Skeletal muscle cell (primary cell): ENCODE measurements around the gene CACNA2D3.

Experiments used
- DNase-seq: peaks from one replicate; pipeline ENCODE4 v3.0.0-alpha.2; 2010; ENCODE audit warnings: low read depth
- H3K4me3 ChIP-seq: 2 replicates; pipeline ENCODE4 v1.5.1; 2011; ENCODE audit warnings: low read depth, mild to moderate bottlenecking, control low read depth, low read length, moderate library complexity

The CACNA2D3 gene

GRCh38 chr3:54125300-54125699, 2.9 kb downstream of the CACNA2D3 start:
- DNase-seq: no peak
- H3K4me3 ChIP-seq: no peak overlapping the region

- no peak for DNase-seq
- no peak overlapping the region for H3K4me3 ChIP-seq
Observed at GRCh38 chr3:54126551-54126950, 4.2 kb downstream of the CACNA2D3 start.

- no peak for DNase-seq
- no peak overlapping the region for H3K4me3 ChIP-seq
Observed at GRCh38 chr3:54127499-54128056, 5.2 kb downstream of the CACNA2D3 start.

GRCh38 chr3:54131026-54131605, 8.8 kb downstream of the CACNA2D3 start:
- no peak overlapping the region for H3K4me3 ChIP-seq
- DNase-seq: no peak

- DNase-seq: no peak
- H3K4me3 ChIP-seq: no peak overlapping the region
Observed at GRCh38 chr3:54131890-54132289, 9.5 kb downstream of the CACNA2D3 start.

GRCh38 chr3:54132685-54133084, 10.3 kb downstream of the CACNA2D3 start:
- no peak for DNase-seq
- H3K4me3 ChIP-seq: no peak overlapping the region

- DNase-seq: no peak
- H3K4me3 ChIP-seq: no peak overlapping the region
Observed at GRCh38 chr3:54133196-54133595, 10.8 kb downstream of the CACNA2D3 start.

GRCh38 chr3:54134155-54134554, 11.8 kb downstream of the CACNA2D3 start:
- H3K4me3 ChIP-seq: no peak overlapping the region
- DNase-seq: no peak

GRCh38 chr3:54134713-54135112, 12.4 kb downstream of the CACNA2D3 start:
- DNase-seq: no peak
- no peak overlapping the region for H3K4me3 ChIP-seq

- DNase-seq: no peak
- no peak overlapping the region for H3K4me3 ChIP-seq
Observed at GRCh38 chr3:54137311-54137710, 15.0 kb downstream of the CACNA2D3 start.

- DNase-seq: no peak
- no peak overlapping the region for H3K4me3 ChIP-seq
Observed at GRCh38 chr3:54138937-54139547, 16.7 kb downstream of the CACNA2D3 start.

GRCh38 chr3:54139630-54140029, 17.3 kb downstream of the CACNA2D3 start:
- no peak overlapping the region for H3K4me3 ChIP-seq
- DNase-seq: no peak

- no peak overlapping the region for H3K4me3 ChIP-seq
- DNase-seq: no peak
Observed at GRCh38 chr3:54144284-54144683, 21.9 kb downstream of the CACNA2D3 start.

GRCh38 chr3:54146506-54147239, 24.3 kb downstream of the CACNA2D3 start:
- no peak for DNase-seq
- no peak overlapping the region for H3K4me3 ChIP-seq

GRCh38 chr3:54150864-54151467, 28.6 kb downstream of the CACNA2D3 start:
- no peak for DNase-seq
- no peak overlapping the region for H3K4me3 ChIP-seq

- no peak for DNase-seq
- H3K4me3 ChIP-seq: no peak overlapping the region
Observed at GRCh38 chr3:54153477-54153876, 31.1 kb downstream of the CACNA2D3 start.

GRCh38 chr3:54157860-54158259, 35.5 kb downstream of the CACNA2D3 start:
- no peak for DNase-seq
- no peak overlapping the region for H3K4me3 ChIP-seq

GRCh38 chr3:54159917-54160316, 37.6 kb downstream of the CACNA2D3 start:
- H3K4me3 ChIP-seq: no peak overlapping the region
- DNase-seq: no peak

GRCh38 chr3:54163441-54163840, 41.1 kb downstream of the CACNA2D3 start:
- DNase-seq: no peak

More at GRCh38 chr3:54163441-54163840, 41.1 kb downstream of the CACNA2D3 start:
- no peak overlapping the region for H3K4me3 ChIP-seq
